HG03025 (cell line): ENCODE measurements around the gene ADH1A.
"Not testable (repeated sequence)": the region's sequence is repeated elsewhere in the genome, so short reads cannot be mapped to it uniquely, and the experiment has no call there.

Source experiments
- ATAC-seq: cut with Tn5 transposase; IDR thresholded peaks from one replicate; pipeline ENCODE4 v1.9.1; 2021; ENCODE audit warnings: mild to moderate bottlenecking, moderate library complexity; ENCODE audit not compliant: unreplicated experiment, low FRiP score

The ADH1A gene

DNA sequence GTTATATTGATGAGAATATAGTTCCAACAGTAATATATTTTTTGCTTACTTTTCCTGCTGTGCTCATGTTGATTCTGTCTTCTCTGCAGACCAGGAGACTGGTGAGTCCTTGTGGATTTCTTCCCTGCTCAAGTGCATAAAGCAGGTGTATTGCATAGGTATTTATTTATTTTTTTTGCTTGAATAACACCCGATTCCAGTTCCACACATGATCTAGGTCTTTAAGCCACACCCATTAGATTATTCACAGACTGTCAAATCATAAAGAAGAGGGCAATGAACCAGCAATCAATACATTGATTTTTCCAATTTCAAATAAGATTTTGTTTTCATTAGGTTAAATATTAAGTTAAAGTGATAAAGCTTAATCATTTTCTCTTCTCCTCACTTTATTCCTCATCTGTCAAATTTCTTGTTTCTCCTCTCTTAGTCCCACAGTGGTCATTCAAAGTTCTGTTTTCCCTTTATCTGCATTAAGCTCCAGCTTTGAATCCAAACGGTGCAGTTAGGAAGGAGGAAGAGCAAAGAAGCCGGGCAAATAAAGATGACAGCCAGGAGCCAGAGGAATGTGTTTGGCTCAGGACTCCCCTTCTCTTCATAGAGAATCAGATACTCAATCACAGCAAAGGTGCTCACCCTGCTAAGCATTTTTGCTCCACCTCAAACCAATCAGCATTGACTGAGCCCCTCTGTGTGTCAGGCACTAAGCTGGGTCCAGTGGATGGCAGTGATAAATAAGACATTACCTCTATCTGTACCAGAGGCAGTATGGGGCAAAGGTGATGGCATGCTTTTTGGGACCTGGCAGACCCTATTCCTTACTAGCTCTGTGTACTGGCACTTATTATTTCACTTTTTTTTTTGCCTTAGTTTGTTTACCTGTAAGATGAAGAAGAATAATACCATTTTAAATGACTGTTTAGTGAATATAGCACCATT, at the start of gene ADH1A:
Gene ADH1A, minus strand, starts transcription at position 138 of the 939 bp plus-strand sequence. Its CDS starts 71 bp downstream, at position 67.
- ATAC-seq: no peak

DNA sequence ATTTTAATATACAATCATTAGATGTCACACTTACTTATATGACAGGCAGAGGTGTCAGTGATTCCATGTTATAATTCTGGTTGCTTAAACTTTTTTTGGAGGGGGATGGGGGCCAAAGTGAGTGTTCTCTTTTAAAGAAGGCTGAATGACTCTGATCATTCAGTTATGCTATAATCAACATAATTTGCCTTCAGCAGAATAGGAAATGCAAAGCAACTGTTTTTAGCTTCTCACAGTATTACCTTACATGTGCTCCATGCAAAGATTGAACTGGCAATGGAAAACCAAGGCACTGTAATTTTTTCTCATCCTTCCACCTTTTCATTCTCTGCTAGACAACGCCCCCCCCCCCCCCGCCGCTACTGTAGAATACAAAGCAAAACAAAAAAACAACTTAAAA, 48.4 kb upstream of the ADH1A start:
- no peak for ATAC-seq

DNA sequence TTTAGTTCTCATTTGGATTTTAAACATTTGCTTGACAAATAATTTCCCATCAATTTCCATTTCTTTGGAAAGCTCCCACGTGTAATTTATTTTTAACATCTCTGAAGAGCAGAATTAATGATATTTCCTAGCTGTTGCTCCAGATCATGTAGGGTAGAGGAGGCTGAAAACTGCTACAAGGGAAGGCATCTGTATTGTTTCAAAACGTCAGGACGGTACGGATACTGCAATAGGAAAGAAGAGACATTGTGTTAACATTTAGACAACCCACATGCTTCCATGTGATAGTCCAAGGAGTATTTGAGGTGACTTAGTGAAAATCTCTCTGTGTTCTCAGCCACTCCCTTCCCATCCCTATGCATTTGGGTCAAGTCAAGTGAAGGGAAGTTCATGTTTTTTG, 45.8 kb upstream of the ADH1A start:
- ATAC-seq: no peak

DNA sequence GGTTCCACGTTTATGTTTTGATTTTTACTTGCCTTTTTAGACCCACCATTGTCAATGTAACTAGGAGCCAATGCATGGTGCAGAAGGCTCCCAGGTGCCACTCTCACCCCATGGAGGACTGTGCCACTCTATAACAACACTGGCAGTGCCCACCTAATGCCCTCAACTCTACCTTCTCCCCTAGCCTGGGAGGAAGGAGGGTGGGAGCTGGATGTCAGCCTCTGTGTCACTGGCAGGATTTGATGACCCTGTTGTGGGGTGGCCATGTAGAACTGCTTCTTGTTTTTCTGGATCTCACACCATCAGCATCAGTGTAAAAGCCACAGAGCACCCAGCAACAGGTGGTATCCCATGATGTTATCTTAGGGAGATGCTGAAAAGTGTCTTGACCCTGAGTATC, 44.1 kb upstream of the ADH1A start:
- no peak for ATAC-seq

DNA sequence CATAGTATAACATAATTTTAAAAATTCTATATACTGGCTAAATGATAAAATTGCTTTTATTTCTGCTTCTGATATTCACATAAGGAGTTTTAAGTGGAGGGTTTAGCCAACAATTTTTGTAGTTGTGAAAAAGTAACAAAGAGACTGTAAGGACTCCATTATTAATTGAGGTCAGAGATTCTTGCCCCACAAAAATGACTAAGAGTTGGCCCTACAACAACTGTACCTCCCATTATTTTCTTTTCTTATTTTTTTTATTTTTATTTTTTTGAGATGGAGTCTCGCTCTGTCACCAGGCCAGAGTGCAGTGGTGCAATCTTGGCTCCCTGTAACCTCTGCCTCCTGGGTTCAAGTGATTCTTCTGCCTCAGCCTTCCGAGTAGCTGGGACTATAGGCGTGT, 39.9 kb upstream of the ADH1A start:
- no peak for ATAC-seq

DNA sequence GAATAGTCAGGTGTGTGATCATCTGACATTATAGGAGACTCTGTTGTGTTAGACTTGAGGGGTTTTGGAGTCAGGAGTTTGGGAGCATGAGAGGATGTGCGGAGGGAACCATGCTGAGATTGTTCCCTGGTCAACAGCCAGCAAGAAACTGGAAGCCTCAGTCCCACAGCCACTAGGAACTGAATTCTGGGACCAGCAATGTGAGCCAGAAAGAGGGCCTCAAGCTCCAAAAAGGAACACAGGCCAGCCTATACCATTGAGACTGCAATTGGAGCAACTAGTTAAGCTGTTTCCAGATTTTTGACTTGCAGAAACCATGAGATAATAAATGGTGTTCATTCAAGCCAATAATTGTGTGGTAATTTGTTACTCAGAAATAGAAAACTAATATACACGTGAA, 39.1 kb upstream of the ADH1A start:
- ATAC-seq: no peak

DNA sequence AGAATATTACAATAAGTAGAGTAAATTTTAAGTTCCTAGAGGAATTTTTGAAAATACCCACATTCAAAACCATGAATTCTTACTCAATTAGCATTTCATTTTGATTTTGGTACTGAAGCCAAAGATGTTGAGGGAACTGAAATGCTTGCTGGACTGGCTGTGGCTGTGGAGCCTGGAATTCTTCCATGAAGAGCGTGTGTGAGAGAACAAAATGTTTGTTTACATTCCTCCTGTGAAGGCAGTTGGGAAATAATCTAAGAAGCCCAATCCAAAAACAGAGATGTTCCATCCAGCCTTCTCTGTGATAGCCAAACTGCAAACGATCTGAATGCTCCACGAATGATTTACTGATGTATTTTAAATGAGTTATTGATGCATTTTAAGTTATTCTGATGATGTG, 34.2 kb upstream of the ADH1A start:
- ATAC-seq: no peak

DNA sequence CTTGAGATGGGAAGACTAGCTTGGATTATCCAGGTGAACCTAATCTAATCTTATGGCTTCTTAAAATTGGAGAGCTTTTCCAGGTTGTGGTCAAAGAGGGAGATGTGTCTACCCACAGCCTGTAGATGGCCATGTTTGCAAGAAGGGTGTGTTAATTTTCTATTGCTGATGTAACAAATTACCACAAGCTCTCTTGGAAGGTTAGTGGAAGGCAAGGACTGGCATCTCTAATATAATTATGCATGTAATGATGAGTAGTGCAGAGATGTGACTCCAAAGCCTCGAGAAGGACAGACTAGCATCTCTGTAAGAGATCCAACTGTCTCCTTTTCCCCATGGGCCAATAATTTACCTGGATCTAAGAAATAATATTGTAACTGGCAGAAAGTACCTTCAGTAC, 33.6 kb upstream of the ADH1A start:
- ATAC-seq: no peak

DNA sequence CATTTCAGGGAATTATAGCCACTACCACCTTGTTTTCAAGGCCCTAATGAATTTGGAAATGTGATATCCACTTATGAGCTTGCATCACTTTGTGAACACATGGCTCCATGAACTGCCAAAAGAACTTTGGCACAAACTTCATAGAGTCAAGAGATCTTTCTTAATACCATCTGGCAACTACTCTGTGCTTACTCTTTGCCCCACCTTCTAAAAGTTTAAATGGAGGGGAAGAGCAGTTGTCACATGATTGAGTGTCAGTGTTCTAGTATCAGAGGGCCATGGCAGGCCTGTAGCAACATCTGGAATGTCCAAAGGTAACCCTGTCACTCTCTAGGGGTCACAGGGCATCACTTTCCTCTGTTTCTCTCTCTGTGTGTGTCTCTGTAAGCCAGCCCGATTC, 33.0 kb upstream of the ADH1A start:
- no peak for ATAC-seq

DNA sequence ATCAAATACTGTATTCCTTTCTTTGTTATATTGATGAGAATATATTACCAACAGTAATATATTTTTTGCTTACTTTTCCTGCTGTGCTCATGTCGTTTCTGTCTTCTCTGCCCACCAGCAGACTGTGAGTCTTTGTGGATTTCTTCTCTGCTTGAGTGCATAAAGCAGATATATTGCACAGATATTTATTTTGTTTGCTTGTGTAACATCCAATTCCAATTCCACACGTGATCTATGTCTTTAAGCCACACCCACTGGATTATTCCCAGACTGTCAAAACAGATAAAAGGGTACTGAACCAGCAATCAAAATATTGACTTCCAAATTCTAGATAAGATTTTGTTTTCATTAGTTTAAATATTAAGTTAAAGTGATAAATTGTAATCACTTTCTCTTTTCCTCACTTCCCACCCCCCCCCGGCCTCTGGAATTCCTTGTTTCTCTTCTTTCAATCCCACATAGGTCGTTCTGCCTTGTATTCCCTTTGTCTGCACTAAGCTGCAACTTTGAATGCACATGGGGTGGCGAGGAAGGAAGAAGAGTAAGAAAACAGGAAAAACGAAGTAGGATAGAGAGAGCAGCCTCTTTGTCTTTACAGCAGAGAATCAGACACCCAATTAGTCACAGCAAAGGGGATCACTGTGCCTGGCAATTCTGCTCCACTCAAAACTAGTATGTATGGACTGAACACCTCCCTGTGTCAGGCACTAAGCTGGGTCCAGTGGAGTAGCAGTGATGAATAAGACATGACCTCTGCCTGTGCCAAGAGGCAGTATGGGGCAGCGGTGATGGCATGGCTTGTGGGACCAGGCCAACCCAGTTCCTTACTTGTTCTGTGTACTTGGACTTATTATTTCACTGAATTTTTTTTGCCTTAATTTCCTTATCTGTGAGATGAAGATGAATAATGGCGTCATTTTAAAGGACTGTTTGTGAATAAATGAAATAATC, 30.7 kb upstream of the ADH1A start, which contains the start of gene ADH1B:
Gene ADH1B, minus strand, starts transcription at position 161 of the 951 bp plus-strand sequence. Its CDS starts 70 bp downstream, at position 91.
- ATAC-seq: no peak

DNA sequence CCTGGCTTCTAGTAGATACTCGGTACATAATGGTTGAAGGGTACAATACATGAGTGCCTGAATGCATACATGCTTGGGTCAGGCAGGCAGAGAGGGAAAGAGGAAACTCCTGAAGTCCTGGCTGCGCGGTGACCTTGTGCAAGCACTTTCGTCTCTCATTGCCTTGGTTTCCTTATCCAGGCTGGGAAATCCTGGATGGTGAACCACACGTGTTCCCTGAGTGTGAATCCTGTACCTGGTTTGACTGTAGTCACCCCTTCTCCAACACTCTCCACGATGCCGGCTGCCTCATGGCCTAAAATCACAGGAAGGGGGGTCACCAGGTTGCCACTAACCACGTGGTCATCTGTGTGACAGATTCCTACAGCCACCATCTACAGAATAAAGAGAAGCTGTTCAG, 27.0 kb upstream of the ADH1A start:
- not testable (repeated sequence) for ATAC-seq

DNA sequence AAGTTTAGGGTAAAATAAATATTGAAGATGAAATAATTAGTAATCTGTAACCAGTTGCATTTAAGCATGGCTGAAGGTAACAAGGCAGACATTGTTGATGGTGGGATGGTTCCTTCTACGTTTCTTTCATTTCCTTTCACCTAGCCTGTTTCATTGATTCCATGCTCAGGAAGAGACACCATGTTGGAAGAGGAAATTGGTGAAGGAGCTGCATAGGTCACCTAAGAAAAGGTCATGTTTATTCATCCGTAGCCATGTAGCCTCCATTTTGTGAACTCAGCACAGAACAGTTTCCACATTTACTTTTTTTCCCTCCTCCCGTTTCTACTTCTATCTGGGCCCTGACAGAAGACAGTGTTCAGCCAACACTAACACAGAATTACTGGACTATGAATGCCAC, 26.6 kb upstream of the ADH1A start:
- no peak for ATAC-seq

DNA sequence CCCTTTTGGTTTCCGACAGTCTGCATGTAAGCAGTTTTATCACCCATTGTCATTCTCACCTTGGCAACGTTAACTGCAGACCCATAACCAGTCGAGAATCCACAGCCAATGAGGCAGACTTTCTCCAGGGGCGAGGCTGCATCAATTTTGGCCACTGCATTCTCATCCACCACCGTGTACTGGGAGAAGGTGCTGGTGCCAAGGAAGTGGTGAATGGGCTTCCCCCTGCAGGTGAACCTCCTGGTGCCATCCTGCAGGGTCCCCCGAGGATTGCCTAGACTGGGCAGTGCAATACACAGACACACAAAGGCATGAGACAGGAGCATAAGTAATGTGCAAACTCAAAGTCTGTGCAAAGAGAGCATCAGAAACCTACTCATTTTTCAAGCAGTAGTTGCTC, 25.1 kb upstream of the ADH1A start:
- no peak for ATAC-seq

DNA sequence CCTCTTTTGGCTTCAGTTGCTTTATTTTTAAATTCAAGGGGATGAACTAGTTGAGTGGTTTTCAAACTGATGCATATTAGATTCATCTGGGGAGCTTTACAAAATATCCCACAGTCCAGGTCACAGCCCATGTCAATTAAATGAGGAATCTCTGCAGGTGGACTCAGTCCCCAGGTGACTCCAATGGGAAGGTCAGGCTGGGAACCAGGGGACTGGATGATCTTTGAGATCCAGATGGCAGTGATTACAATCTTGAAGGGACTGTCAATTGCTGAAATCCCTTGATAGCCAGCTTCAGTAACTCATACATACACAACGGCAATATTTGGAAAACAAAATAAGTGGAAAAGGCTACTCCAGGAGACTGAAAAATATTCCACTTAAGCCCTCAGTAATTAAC, 23.4 kb upstream of the ADH1A start:
- no peak for ATAC-seq

DNA sequence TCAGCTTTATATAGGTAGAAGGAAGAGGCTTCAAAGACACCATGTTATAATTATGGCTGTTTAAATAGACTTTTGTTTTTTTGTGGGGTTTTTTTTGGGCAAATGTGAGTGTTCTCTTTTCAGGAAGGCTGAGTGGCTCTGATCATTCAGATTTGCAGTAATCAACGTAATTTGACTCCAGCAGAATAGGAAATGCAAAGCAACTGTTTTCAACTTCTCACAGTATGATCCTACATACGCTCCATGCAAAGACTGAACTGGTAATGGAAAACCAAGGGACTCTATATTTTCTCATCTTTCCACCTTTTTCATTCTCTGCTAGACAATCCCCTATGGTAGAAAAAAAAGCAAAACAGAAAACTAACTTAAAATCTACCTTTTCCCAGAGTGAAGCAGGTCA, 19.6 kb upstream of the ADH1A start:
- no peak for ATAC-seq

DNA sequence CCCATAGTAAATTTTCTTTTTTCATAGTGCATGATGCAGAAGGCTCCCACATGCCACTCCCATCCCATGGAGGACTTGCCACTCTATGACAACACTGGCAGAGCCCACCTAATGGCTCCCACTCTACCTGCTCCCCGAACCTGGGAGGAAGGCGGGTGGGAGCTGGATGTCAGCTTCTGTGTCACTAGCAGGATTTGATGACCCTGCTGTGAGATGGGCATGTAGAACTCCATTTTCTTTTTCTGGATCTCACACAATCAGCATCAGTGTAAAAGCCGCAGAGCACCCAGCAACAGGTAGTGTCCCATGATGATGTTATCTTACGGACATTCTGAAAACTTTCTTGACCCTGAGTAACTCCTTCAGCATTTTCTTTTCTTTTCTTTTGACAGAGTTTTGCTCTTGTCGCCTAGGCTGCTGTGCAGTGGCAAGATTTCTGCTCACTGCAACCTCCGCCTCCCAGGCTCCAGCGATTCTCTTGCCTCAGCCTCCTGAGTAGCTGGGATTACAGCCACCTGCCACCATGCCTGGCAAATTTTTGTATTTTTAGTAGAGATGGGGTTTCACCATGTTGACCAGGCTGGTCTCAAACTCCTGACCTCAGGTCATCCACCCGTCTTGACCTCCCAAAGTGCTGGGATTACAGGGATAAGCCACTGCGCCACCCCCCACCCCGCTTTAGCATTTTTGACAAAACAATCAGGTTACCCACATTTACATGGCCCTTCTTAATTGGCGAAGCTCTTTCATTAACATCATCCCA, 15.0 kb upstream of the ADH1A start:
- no peak for ATAC-seq

DNA sequence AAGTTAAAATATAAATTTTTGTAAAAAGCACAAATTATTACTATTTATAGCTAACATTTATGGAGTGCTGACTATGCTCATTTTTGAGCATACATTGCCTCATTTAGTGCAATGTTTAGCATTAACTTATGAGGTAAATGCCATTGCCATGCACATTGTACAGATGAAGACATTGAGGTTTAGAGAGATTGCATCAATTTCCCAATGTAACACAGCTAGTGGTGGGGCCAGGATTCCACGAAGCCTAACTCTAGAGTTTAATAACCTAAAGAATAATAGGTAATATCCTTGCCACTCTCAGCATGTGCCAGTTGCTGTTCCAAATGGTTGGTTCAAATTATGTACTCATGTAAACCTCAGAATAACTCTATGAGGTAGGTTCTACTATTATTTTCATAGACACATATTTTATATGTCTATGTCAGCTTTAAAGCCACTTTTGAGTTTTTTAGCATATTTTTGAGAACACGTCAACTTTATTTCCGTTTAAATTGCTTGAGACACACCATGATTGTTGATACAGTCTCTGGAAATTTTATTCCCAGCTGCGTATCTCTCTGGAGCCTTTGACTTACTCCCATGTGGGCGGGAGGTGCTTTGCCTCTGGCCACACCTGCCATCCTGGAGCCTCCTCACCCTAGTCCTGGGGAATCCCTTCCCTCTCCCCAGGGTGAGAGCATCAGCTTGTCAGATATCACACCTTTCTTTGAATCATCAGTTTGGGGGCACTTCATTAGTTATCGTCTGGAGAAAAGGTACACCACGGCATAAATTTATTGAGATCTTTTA, 10.8 kb upstream of the ADH1A start:
- no peak for ATAC-seq

DNA sequence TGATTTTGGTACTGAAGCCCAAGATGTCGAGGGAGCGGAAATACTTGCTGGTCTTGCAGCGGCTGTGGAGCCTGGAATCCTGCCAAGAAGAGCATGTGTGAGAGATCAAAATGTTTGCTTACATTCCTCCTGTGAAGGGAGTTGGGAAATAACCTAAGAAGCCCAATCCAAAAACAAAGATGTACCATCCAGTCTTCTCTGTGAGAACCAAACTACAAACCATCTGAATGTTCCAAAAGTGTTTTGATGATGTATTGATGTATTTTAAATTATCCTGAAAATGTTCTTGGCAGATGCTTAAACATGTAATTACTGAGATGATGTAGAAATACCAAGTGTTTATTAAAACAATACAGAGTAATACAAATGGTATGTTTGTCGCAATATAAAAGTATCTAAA, 10.1 kb upstream of the ADH1A start:
- no peak for ATAC-seq

DNA sequence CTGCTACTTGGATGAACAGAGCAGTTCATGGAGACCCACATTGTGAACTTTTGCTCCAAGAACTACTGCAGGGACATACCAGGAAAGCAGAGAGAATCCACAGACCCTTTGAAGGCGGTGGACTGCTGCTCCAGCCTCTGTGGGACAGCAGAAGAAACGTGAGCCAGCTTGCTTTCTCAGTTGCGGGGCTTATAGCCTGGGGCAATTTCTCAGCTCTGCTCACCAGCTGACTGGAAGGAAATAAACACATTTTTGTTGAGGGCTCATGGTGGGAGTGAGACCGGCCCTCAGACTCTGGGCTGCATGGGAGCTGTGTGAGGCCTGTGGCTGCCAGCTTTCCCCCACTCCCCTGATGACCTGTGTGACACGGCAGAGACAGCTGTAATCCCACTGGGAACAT, 2.6 kb upstream of the ADH1A start:
- no peak for ATAC-seq

DNA sequence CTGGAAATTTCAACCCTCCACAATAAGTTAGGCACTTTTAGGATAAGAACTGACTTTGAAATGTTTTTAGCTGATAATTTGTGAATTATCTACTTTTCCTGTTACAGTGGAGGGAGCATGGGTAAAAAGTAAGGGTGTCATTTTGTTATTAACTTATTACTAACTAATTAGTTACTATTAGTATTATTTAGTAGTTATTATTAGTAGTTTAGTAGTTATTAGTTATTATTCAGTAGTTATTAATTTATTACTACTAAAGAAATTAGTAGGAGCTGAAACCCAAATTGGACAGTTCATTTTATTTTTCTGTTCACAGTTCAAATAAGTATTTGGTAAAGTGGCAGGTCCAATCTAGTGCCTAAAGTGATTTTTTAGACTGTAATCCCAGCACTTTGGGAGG, 5.4 kb downstream of the ADH1A start:
- no peak for ATAC-seq
